Stimulated activated naive CD8-positive, alpha-beta T cell treated with anti-CD3 and anti-CD28 coated beads, Interleukin-15, Interleukin-2, amounts not matched to agents 100 ng/mL and 50 ng/mL, for 24 hours (primary cell): Measurements from ENCODE around the gene KCNC4.
A peak's percentile ranks its signal among the peaks of the same experiment; 100 is the strongest.

ENCODE experiments used
- H3K27ac Mint-ChIP-seq: one replicate; pipeline ENCODE4 v1.8.0; 2021; ENCODE audit warnings: mild to moderate bottlenecking, mixed read lengths
- H3K27me3 Mint-ChIP-seq: one replicate; pipeline ENCODE4 v1.8.0; 2021; ENCODE audit warnings: mixed read lengths
- H3K36me3 Mint-ChIP-seq: one replicate; pipeline ENCODE4 v1.8.0; 2021; ENCODE audit warnings: low read depth, mixed read lengths
- H3K4me1 Mint-ChIP-seq: one replicate; pipeline ENCODE4 v1.8.0; 2021; ENCODE audit warnings: low read depth, mixed read lengths
- H3K4me3 Mint-ChIP-seq: one replicate; pipeline ENCODE4 v1.8.0; 2021; ENCODE audit warnings: mild to moderate bottlenecking, mixed read lengths
- H3K9me3 Mint-ChIP-seq: one replicate; pipeline ENCODE4 v1.8.0; 2021; ENCODE audit warnings: mixed read lengths

Gene KCNC4

GRCh38 chr1:110228869-110229268 lies 18.8 kb downstream of the KCNC4 start:
- no peak overlapping the region for H3K4me3 Mint-ChIP-seq
- no peaks in the 10 kb centered on the region for H3K27me3 Mint-ChIP-seq
- H3K4me1 Mint-ChIP-seq = no peaks in the 10 kb centered on the region
- H3K27ac Mint-ChIP-seq = no peak overlapping the region
- peaks cover 16% of the 10 kb centered on the region for H3K36me3 Mint-ChIP-seq
- no peaks in the 10 kb centered on the region for H3K9me3 Mint-ChIP-seq

DNA sequence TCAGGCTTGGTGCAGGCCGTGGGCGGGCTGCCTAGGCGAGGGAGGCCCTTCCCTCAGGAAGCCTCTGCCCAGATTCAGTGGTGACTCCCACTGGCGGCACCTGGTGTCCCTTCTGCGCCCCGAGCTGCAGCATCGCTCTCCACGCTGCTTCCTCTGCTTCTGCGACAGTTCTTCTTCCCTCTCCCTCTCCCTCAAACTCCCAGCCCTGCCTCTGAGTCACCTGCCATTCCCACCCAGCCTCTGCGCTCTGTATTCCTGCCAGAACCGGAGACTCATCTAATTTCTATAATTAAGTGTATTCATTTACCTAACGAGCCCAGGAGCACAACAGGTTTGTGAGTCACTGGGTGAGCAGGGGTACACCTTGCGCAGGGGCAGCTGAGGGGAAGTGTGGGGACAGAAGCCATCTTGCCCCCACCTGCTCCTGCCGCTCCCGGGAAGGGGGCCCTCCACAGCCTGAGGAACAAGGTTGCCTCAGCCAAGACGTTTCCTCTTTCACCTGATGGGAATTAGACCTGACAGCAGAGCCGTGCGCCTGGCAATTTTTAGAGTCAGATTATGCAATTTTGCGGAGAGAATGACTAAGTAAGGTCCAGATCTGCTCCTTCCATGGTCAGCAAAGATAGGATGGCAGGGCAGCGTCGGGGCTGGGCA lies 19.4 kb downstream of the KCNC4 start:
- peaks cover 3% of the 10 kb centered on the region for H3K4me1 Mint-ChIP-seq
- H3K9me3 Mint-ChIP-seq = no peaks in the 10 kb centered on the region
- H3K27ac Mint-ChIP-seq = no peak overlapping the region
- peaks cover 12% of the 10 kb centered on the region for H3K36me3 Mint-ChIP-seq
- no peaks in the 10 kb centered on the region for H3K27me3 Mint-ChIP-seq
- no peak overlapping the region for H3K4me3 Mint-ChIP-seq

DNA sequence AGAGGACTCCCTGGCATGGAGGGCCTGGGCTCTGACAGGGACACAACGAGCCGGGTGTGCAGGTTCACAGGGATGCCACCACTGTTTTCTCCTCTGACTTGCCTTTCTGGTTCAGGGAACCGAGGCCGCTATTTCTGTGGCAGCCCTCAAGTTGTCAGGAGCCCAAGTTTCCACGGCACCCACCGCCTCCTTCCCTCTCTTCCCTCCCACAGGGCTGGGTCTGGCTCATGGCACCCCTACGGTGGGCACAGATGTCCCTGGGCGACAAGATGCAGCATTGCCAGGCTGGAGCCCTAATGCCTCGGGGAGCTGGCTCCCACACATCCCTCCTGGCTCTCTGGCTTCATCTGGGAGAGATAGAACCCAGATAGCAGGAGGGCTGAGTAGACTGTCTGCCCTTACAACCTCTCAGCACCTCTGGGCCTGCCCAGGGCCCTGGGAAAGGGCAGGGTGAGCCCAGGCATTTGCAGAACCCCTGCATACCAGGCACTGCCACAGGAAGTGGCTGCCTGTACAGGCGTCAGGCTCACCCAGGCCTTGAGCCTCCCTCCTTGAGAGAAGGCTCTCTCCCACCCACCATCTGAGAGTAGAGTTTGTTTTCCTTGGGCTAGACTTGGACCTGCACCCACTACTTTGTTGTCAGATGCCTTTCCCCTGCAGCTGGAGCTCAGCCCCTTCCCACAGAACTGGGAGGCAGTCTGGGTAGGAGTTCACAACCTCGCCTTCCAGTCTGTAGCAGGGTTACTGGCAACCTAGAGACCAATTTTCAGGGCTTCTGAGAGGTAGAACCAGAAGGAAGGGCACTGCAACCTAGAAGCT lies 20.5 kb downstream of the KCNC4 start:
- peaks cover 14% of the 10 kb centered on the region for H3K4me1 Mint-ChIP-seq
- no peaks in the 10 kb centered on the region for H3K9me3 Mint-ChIP-seq
- no peaks in the 10 kb centered on the region for H3K27me3 Mint-ChIP-seq
- H3K27ac Mint-ChIP-seq = peak overlapping the region; percentile 15
- H3K4me3 Mint-ChIP-seq = no peak overlapping the region
- H3K36me3 Mint-ChIP-seq = peaks cover 17% of the 10 kb centered on the region

- no peaks in the 10 kb centered on the region for H3K27me3 Mint-ChIP-seq
These were observed 23.7 kb downstream of the KCNC4 start for GRCh38 chr1:110233861-110234260.

DNA sequence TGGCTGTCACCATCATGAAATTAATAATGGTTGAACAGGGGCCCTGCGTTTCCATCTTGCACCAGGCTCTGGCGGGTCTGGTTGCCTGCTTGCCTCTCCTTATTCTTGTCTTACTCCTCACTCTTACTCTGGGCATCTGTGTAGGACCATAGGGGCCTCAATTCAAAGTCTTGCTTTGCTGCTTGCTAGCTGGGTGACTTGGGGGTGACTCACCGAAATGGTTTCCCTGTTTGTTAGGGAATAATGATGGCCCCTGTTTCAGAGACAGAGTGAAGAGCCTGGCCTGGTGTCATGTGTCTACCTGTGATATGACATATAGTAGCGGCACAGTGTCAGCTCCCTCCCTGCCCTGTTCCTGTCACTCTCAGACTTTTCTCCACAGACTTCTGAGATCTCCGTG lies 24.6 kb downstream of the KCNC4 start:
- Mint-ChIP-seq H3K4me3 (peak overlapping the region; percentile 25), H3K36me3 (peaks cover 16% of the 10 kb centered on the region), H3K9me3 (no peaks in the 10 kb centered on the region), H3K4me1 (peaks cover 55% of the 10 kb centered on the region), H3K27ac (peak overlapping the region; percentile 96), H3K27me3 (no peaks in the 10 kb centered on the region)

More at GRCh38 chr1:110233861-110234260, 23.7 kb downstream of the KCNC4 start:
- H3K27ac Mint-ChIP-seq = no peak overlapping the region
- peaks cover 46% of the 10 kb centered on the region for H3K4me1 Mint-ChIP-seq
- H3K9me3 Mint-ChIP-seq = no peaks in the 10 kb centered on the region
- H3K36me3 Mint-ChIP-seq = peaks cover 18% of the 10 kb centered on the region
- H3K4me3 Mint-ChIP-seq = no peak overlapping the region

GRCh38 chr1:110235181-110235833 lies 25.2 kb downstream of the KCNC4 start:
- H3K4me3 Mint-ChIP-seq = peak overlapping the region; percentile 25
- no peaks in the 10 kb centered on the region for H3K27me3 Mint-ChIP-seq
- H3K36me3 Mint-ChIP-seq = peaks cover 15% of the 10 kb centered on the region
- peak overlapping the region; percentile 96 for H3K27ac Mint-ChIP-seq
- peaks cover 59% of the 10 kb centered on the region for H3K4me1 Mint-ChIP-seq
- no peaks in the 10 kb centered on the region for H3K9me3 Mint-ChIP-seq

- H3K9me3 Mint-ChIP-seq = no peaks in the 10 kb centered on the region
- H3K4me3 Mint-ChIP-seq = peak overlapping the region; percentile 55
- peaks cover 59% of the 10 kb centered on the region for H3K4me1 Mint-ChIP-seq
- peaks cover 15% of the 10 kb centered on the region for H3K36me3 Mint-ChIP-seq
- peak overlapping the region; percentile 96 for H3K27ac Mint-ChIP-seq
- H3K27me3 Mint-ChIP-seq = no peaks in the 10 kb centered on the region
These were observed 25.9 kb downstream of the KCNC4 start for GRCh38 chr1:110235834-110236682.

DNA sequence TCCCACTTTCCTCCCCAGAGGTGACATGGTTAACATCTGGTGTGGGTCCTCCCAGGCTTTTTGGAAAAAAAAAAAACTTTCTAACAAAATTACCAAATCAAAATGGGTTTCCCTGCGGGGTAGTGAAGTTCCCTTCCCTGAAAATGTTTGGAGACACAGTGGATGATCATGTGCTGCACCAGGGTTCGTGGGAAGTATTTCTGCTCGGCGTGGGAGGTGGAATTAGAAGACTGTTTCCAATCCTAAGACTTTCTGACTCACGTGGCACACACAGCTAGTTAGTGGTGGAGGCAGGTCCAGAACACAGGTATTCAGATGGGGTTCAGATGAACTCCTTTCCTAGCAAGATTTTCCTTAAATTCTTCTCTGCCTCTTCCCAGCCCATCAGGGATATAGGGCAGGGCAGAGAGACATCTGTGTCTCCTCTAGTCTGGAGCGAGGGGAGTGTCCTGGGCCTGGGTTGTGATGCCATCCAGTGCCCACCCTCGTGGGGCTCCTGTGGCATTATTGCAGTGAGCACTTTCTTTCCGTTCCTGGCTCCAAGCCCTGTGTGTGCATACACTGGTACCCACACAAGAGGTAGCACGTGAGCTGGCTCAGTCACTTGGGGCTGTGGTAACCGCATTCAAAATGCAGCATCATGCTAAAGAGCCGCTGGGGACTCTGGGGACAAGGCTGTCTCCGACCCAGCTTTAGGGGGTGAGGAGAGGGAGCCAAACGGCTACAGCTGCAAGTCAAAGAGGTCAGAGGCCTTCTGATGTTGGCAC lies 27.5 kb downstream of the KCNC4 start:
- peaks cover 59% of the 10 kb centered on the region for H3K4me1 Mint-ChIP-seq
- peak overlapping the region; percentile 70 for H3K27ac Mint-ChIP-seq
- no peaks in the 10 kb centered on the region for H3K9me3 Mint-ChIP-seq
- peak overlapping the region; percentile 39 for H3K4me3 Mint-ChIP-seq
- H3K36me3 Mint-ChIP-seq = peaks cover 13% of the 10 kb centered on the region
- H3K27me3 Mint-ChIP-seq = no peaks in the 10 kb centered on the region

- H3K27ac Mint-ChIP-seq = peak overlapping the region; percentile 42
- H3K9me3 Mint-ChIP-seq = no peaks in the 10 kb centered on the region
- H3K4me1 Mint-ChIP-seq = peaks cover 68% of the 10 kb centered on the region
- peak overlapping the region; percentile 15 for H3K4me3 Mint-ChIP-seq
- H3K27me3 Mint-ChIP-seq = no peaks in the 10 kb centered on the region
- H3K36me3 Mint-ChIP-seq = peaks cover 7% of the 10 kb centered on the region
These were observed 29.6 kb downstream of the KCNC4 start for GRCh38 chr1:110239441-110240430.

GRCh38 chr1:110240476-110241210 lies 30.5 kb downstream of the KCNC4 start:
- Mint-ChIP-seq H3K36me3 (peaks cover 4% of the 10 kb centered on the region), H3K4me1 (peaks cover 59% of the 10 kb centered on the region), H3K9me3 (no peaks in the 10 kb centered on the region), H3K27me3 (no peaks in the 10 kb centered on the region), H3K4me3 (no peak overlapping the region), H3K27ac (no peak overlapping the region)

DNA sequence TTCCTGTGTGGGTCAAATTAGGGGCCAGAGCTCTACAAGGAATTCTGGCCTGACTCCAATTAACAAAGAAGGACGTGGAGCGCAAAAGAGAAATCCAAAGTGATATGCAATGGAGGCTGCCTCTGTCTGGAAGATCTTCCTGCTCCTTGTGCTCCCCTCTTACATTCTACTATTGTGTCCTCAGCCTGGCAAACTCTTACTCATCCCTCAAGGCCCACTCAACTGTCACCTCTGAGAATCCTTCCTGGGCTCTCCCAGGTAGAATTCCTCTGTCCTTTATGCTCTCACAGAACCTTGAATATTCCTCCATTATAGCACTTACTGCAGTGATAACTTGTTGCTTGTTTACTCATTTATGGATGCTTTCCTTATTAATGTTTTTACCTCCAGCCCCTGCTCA lies 31.4 kb downstream of the KCNC4 start:
- H3K27ac Mint-ChIP-seq = no peak overlapping the region
- H3K4me1 Mint-ChIP-seq = peaks cover 50% of the 10 kb centered on the region
- H3K27me3 Mint-ChIP-seq = no peaks in the 10 kb centered on the region
- H3K36me3 Mint-ChIP-seq = peaks cover 4% of the 10 kb centered on the region
- no peak overlapping the region for H3K4me3 Mint-ChIP-seq
- no peaks in the 10 kb centered on the region for H3K9me3 Mint-ChIP-seq

DNA sequence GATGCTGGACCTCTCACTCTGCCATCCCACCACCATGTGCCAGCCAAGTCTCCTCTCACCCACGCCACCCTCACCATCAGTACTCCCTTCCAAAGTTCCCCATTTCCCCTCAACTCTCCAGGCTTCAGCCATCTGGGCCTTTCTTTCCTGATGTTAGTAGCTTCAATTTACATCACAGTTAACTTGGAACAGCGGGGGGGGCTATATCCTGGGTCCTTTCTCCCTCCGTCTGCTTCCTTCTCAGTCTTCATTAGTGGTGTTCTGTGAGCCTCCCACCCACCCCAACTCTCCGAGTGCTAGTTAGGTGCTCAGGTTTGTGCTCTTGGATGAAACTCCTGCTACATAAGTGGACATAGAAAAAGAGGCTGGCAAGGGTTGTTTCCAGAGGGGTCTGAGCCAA lies 31.9 kb downstream of the KCNC4 start:
- Mint-ChIP-seq H3K27ac (no peak overlapping the region), H3K27me3 (no peaks in the 10 kb centered on the region), H3K9me3 (no peaks in the 10 kb centered on the region), H3K4me1 (peaks cover 45% of the 10 kb centered on the region), H3K4me3 (no peak overlapping the region), H3K36me3 (peaks cover 4% of the 10 kb centered on the region)
